RCC 7860 (cell line): ENCODE data around the gene NOX1.

ENCODE experiments used
- DNase-seq: peaks from one replicate; pipeline ENCODE4 v3.0.0-alpha.2; 2015; ENCODE audit warnings: low spot score
- FAIRE-seq: peaks from 2 replicates; lab custom pipeline; 2012; peaks lifted over from hg19 to GRCh38; lab: Jason Lieb, UNC

Gene NOX1

DNA sequence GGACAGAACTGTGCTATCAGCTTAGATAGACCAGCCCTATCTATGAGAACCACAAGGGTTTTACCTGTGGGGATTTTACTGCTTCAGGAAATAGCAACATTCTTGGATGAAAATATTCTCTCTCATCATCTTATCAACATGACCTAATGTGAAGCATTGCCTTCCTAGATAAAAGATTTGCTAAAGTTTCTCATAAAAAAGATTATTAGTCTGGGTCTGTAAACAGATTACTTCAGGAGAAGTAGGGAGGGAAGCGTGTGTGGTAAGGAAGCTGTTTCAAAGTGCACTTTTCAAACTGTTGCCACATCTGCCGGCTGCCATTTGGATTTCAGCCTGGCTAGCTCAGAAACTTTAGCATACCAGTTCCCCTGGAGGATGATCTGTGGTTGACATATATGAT, at the start of gene NOX1:
TSS of gene NOX1 (minus strand) at position 35 of the 400 bp plus-strand sequence. CDS start 220 bp downstream, outside the sequence.
- DNase-seq: no peak
- FAIRE-seq: no peak

DNA sequence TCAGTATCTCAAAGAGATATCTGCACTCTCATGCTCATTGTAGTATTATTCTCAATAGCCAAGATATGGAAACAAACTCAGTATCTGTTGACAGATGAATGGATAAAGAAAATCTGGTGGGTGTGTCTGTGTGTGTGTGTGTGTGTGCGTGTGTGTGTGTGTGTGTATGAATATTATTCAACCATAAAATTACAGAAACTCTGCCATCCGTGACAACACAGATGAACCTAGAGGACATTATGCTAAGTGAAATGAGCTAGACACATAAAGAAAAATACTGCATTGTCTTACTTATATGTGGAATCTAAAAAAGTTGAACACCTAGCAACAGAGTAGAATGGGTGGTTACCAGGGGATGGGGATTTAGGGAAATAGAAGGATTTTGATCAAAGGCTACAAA, 41.4 kb upstream of the NOX1 start:
- FAIRE-seq (no peak), DNase-seq (no peak)

DNA sequence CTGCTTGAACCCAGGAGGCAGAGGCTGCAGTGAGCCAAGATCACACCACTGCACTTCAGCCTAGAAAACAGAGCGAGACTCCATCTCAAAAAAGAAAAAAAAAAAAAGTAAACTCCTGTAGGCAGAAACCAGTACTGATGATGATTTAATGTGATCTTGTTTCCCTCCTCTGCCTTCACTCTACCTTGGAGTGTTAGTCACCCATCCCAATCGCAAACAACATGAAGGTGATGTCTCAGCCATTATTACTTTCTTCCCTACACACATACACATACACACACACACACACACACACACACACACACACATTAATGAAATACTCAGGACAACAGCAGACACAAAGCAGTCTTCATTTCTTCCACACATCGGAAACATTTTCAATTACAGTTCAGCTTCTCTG, 39.0 kb upstream of the NOX1 start:
- FAIRE-seq: no peak
- DNase-seq: no peak

DNA sequence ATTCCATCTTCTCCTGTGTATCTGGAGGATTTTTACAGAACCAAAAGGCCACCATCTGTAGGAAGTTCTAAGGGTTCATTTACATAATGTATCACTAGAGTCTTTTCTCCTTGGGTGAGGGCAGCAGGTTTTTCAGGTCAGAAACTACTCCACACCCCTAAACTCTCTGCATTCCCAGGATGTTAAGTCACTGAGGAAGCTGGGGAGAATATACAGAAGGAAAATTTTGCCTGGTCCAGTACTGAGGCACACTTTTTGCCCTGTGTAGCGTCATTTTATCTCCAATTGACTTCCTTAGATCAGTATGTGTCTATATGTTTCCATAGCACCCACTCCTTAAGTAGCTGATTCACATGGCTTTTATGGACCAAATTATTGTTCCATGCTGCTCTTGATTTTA, 37.6 kb upstream of the NOX1 start:
- no peak for DNase-seq
- FAIRE-seq: no peak

DNA sequence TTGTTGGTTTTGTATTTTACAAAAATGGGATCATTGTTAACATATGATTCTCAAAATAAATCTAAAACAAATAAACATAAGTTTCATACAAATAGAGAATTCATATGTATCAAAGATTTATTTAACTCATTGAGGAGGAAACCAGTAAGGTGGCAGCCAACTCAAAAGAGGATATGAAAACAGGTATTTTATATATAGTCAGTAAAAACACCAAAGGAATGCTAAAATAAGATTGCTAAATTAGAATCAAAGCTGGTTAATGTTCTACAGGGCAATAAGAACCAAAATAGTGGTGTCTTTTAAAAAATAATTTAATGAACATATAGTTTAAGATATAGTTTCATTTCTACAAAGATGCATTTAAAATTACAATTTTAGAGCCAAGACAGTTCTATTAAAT, 31.5 kb upstream of the NOX1 start:
- DNase-seq (no peak), FAIRE-seq (no peak)

DNA sequence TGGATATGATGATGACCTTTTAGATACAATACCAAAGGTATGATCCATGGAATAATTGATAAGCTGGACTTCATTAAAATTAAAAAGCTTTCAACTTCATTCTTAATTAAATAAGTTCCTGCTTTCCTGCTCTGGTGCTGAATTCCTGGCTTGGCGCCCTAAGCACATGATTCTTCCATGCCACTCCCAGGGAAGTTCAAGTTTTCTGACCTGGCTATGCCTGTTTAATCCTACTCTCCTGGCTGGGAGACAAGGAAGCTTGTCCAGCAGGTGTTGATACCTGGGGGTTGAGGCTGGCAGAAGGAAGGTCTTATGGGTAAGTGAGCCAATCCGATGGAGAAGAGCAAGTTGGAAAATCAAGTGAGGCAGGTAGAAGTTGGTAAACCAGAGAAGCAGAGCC, 30.3 kb upstream of the NOX1 start:
- FAIRE-seq (no peak), DNase-seq (no peak)

DNA sequence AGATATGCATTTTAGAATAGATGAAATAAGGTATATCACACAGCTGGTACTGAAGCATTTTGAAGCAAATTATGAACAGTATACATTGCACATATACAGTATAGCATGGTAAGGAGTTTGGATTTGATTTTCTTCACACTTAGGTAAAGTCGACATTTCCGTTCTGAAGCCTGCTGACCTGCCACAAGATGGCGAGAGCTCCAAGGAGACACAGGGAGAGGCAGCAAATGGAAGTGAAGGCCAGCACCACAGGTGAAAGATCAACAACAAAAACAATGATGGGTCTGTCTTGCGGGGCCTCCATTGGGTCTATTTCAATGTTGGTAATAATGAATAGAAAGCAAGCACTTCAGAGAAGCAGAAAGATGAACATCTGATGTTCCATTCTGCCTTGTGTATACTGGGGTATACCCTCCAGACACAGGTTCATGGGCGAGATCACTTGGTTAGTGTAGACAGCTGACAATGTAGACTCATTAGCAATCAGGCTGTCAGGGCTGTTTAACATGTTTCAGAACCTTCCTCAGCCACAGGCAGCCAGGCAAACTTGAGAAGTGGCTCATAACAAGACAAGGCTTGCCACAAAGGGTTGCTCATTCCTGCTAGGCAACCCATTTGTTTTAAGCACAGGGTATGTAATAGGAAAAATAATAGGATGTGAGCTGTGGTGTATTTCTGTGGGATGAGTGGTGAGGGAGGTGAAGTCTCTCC, 21.4 kb upstream of the NOX1 start:
- no peak for DNase-seq
- FAIRE-seq: no peak

DNA sequence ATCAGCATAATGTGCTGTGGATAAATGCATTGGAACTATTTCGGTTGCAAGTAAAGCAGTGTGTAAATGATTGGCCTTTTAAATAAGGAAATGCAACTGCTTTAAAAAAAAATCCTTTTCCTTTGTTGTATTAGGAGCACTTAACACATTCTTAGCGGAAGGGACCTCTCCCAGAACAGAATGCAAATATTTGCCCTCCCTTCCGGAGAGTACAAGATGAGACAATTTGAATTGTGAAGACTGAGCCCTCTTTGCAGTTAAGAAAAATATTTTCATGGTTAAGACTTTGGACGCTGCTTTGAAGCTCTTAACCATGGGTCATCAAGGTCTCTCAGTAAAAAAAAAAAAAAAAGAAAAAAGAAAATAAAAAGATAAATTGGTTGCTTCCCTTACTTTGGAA, 9.5 kb upstream of the NOX1 start:
- no peak for FAIRE-seq
- no peak for DNase-seq

DNA sequence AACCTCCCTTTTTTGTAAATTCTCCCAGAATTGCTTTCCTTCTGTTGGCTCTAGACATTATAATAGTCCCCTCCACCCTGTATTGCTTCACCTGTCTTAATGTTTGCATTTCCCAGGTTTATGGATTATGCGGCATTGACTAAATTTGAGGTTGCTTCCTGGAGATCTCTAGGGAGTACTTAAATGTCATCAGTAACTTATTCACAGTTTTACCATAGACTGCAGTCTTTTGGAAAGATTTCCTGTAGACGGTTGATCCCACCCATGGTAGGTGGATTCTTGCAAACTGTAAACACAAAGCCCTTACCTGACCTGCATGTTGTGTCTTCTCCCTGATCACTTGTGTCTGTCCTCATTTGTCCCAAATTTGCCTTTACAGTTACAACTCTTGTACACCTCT, 6.2 kb upstream of the NOX1 start:
- no peak for FAIRE-seq
- DNase-seq: no peak

DNA sequence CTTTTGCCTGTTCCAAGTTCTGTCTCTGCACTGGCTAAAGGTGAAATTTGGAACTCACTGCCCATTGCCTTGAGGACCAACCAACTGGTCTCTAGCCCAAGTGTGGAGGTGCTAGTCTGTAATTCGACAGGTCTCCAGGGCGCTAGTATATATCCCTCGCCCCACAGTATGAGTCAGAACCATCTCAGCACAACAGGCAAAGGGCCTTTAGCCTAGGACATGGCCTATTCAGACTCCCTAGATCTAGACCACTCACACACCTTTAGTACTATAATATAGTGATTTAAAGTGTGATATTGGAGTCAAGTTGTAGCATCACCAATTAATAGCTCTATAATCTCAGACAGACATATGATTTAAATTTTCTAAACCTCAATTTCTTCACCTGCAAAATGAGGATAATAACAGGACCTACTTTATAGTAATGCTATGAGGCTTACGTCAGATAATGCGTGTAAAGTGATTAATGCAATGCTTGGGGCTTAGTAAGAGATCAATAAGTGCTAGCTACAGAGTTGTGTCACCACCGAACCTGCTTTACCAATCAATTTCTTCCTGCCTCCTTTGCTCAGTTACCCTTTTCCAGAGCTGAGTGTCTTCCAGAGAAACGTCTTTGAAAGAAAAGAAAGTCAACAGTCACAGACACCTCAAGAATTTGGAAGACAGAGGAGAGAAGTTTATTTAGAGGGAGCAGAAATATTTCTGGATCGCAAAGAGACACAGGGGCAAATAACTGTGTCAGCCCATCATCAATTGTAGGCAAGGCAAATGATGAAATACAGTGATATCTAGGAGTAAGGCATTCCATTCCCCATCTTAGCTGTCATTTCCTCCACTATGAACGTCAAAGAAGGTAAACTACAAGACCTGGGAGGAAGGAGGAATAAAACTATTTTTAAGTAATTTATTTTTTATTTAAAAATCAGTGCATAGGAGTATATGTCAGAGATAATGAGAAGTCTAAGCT, 2.3 kb downstream of the NOX1 start:
- no peak for DNase-seq
- FAIRE-seq: no peak

DNA sequence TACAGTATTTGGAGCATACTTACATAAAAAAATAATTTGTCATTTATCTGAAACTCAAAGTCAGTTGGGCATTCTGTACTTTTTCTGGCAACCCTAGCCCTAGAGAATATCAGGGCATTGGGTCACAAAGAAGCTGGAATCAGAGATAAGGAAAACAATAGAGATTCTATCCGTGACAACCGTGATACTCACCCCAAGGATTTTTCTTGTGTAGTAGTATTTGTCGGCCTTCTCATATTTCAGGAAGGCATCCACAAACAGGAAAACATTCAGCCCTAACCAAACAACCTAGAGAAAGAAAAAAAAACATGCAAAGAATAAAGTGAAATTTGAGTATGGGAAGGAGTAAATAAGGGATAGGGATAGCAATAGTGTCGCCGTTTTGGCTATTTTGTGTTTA, 3.6 kb downstream of the NOX1 start:
- DNase-seq: no peak
- FAIRE-seq: no peak

DNA sequence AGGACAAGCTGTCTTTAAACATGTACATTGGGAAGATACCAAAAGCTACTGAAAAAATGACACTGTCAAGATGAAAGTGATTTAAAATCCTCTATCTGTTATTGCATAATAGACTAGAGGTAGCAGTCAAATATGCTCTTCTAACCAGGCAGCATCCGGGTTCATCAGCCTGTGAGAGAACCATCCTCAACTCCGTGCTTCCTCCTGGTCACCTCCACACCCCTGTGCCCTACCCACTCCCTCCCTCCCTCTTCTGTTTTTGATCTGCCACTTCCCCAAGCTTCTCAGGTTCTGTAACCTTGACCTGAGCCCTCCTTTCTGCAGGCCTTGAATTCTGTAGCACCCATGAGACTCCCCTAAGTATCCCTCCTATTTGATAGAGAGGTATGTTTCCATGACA, 5.9 kb downstream of the NOX1 start:
- DNase-seq: no peak
- no peak for FAIRE-seq

DNA sequence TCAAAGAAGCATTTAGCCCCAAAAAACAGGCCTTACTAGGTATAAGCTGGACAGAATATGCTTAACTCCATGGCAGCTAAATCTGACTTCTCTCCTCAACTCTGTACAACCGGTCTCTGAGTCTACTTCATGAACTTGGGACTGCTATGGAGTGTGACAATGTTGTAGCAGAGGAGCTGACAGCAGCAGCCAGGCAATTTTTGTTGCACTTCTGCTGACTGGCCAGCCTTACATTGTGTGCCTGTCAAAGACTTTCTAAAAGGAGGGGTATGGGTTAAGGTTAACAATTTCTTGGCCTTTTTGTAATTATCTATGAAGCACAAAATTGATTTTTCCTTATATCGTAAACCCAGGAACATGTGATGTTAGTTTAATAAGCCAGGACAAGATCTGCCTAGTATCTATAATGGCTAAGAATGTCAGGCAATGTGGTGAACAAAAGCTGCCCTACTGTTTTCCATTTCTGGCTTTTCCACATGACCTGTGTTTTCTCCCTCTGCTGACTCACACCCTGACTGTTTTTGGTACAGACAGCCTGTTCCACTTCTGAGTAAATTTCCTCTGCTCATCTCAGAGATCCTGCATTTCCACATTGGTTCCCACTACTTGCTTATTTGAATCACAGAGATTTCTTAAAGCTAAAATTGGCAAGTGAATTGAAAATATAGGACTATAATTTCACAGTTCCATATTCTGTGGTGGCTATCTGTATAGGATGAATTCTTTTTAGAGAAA, 9.3 kb downstream of the NOX1 start:
- no peak for FAIRE-seq
- DNase-seq: no peak

DNA sequence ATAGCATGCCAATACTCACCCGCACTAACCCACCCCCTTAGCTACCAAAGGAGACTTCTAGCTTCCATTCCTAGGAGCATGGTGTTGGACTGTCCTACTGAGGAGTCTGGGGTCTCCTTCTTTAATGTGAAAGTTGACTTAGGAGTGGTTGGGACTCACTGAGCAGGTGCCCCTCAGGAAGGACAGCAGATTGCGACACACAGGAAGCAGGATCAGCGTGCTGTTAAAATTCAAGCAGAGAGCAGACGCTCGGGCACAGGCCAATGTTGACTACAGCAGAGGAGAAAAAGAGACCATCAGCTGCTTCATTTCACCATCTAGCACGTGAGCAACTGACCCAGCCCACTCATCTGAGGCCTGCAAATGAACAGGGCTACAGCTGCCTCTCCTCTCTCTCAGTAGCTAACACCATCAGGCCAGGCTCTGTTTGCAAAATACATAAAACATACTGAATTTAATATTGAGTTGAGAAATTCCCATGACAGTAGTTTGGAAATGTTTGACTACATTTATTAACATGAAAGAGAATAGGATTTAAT, 10.8 kb downstream of the NOX1 start:
- no peak for DNase-seq
- no peak for FAIRE-seq

DNA sequence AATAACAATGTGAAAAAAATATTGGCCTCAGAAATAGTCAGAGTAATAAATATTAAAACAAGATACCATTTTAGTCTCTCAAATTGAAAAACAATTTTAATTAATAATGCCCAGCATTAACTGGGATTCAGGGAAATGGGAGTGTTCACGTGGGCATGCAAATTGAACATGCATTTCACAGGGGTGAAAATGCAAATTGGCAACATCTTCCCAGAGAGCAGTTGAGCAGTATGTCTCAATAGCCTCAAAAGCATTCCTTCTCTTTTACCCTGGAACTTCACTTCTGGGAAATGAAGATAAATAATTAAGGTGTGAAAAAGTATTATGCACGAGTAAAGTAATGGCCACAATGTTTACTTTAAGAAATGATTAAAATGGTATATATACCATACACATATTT, 21.3 kb downstream of the NOX1 start:
- DNase-seq (no peak), FAIRE-seq (no peak)

DNA sequence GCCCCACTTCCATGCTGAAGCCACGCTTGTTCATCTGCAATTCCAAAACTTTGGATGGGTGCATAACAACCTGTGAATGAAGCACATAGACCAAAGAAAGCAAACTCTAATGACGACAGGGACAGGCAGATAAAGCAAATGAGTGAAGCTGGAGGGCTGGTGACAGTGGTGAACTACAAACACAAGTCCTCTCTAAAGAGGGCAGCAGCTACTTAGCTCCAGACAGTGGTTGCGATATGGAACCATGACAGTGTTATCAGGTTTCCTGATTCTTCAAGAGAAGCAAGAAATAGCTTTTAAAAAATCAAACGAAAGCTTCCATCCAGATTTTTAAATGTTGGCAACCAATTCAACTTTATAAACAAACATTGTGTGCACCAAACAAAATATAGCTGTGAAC, 23.8 kb downstream of the NOX1 start:
- FAIRE-seq (no peak), DNase-seq (no peak)

DNA sequence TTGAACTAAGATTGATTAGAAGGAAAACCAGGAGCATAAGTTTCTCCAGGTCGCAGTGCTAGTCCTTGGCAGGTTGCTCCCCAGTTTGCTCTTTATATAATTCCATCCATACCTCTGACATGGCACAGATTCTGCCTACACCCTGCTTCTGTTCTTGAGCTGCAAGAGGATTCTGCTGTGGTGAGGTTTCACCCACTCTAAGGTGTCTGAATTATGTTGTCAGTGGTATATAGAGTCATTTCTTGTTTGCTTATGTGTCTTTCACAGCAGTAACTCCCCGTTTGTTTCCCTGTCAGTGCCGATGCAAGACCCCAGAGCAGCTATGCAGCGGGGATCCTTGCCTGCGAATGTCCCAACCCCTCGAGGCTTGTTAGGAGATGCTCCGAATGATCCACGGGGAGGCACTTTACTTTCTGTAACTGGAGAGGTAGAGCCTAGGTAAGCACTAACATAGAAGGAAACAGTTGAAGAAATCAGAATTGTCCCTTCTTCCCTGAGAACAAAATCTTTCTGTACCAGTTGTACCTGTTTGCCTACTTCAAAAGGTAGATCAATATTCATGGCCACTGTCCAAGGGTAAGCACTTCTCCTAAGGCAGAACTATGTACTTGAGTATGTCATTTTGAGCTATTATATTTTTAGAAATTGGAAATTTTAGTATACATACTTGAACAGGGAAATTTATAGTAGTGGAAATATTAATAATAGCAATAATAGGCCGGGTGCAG, 42.8 kb downstream of the NOX1 start:
- DNase-seq (no peak), FAIRE-seq (no peak)

DNA sequence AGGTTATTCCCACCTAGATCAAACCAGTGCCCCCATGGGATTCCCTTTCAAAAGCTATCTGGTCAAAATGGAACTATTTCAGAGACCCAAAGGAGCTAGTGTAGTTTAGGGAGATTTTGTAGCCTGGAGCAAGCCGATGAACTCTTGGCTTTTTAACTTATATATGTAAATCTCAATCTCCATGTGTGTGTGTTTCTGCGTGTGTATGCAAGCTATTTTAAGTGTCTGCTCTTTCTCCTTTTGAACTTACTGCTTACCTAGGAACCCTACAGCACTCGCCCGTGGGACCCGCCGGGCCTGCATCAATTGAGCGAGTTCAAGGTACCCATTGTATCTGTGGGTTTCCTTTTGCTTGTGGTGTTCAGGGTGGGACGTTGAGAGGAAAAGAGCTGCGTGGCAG, 43.6 kb downstream of the NOX1 start:
- no peak for FAIRE-seq
- no peak for DNase-seq

DNA sequence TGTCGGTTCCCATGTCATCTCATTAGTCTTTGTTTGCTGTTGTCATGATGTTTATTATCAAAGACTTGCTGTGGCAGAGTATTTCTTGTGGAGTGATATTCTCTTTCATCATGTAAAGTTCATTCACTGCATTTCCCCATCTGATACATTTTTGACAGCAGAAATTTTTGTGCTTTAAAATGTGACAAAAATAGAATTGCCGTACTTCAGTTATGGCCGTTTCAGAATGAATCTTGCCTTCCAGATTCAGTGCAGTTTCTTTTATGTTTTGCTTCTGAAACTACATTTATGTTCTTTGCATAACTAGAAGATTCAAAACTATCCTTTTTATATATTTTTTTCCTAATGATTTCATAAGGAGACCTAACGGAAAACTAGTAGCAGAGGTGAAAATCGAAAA, 44.0 kb downstream of the NOX1 start:
- FAIRE-seq: no peak
- no peak for DNase-seq

DNA sequence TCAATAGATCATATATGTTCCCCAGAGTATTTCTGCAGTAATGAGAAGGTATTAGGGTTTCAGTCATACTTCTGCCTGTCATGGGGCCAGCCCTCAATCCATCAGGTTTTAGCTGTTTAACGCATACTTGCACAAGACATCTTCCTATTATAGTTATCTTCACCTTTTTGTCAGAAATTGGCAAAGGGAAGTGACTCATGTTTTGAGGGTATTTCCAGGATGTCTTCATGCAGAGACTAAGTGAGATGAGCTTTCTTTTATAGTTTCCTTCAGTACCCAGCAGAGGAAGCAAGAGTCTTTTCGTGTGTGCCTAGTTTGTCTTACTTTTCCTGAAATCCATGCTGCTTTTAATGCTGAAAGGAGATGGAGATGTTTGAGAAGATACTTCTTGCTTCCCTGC, 44.4 kb downstream of the NOX1 start:
- DNase-seq (peak; percentile 44), FAIRE-seq (peak; percentile 73)
